HG02981 (cell line): Measurements from ENCODE around the gene GPHN.
"Not testable (repeated sequence)": the region's sequence is repeated elsewhere in the genome, so short reads cannot be mapped to it uniquely, and the experiment has no call there.

Experiments used
- ATAC-seq: cut with Tn5 transposase; IDR thresholded peaks from one replicate; pipeline ENCODE4 v1.9.1; 2021; ENCODE audit warnings: mild to moderate bottlenecking, moderate library complexity; ENCODE audit not compliant: unreplicated experiment

The GPHN gene

GRCh38 chr14:67016856-67017255 lies 508.9 kb downstream of the GPHN start:
- ATAC-seq = no peak

DNA sequence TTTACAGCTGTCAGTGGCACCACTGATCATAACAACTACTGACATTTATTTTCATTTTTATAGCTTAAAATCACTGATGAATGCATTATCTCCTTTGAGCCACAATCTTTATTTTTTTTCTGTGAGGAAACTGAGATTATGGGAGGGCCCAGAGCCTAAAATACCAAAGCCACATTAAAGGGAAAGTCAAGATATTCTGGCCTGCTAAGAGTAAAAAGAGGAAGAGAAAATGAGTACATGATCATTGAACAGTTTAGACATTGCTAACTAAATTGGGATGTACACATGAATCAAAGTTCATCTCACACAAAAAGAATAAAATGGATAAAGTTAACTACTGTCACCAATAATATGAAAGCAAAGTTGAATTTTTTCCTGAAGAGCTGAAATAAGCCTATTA lies 510.8 kb downstream of the GPHN start:
- no peak for ATAC-seq

GRCh38 chr14:67019796-67020195 lies 511.8 kb downstream of the GPHN start:
- no peak for ATAC-seq

DNA sequence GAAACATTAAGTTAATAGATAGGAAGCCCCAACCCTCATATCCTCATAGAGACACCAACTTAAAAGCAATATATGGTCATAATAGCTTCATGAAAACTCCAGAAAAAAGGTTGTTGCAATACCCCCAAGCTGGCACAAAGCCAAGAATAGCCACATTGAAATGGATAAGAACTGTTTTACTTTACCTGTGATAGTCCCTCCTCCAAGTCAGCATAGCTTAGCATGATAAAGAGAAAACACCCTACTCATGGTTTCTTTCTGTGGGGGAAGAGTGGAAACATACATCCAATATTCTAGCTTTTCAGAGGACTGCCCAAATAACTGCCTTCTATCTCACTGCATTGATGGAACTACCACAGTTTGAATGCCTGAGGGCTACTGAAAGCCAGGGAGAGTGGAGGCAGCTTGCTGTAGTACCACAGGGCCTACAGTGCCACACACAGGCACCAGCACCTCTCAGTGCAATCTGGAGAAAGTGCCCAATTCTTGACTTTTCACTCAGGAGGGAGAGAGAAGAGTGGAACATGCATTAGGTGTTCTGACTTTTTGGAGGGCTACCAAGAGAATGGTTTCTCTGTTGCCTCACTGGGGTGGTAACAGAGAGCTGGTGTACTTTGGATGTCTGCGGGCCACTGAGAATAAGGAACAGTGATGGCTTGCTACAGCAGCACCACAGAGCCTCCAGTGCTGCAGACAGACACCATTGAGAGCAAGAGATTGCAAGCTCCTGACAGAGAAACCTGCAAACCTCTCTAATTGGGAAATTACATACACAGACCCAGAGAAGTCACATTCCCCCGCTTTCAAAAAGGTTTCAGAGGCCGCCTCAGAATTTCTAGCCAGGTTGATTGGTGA lies 524.2 kb downstream of the GPHN start:
- no peak for ATAC-seq

- ATAC-seq = no peak
Measured at GRCh38 chr14:67045440-67045839, 537.5 kb downstream of the GPHN start.

DNA sequence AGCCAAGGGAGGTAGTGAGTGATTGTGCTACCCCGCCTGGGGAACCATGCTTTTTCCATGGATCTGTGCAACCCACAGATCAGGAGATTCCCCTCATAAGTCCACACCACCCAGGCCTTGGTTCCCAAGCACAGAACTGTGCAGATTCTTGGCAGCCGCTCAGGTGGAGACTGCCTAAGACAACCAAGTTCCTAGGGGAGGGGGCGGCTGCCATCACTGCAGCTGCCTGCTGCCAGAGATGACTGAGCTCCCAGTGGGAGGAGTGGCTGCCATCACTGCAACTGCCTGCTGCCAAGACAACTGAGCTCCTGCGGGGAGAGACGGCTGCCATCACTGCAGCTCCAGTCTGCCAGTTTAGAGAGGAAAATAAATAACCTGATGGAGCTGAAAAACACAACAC lies 542.9 kb downstream of the GPHN start:
- ATAC-seq = no peak

- no peak for ATAC-seq
Measured at GRCh38 chr14:67056684-67057083, 548.7 kb downstream of the GPHN start.

DNA sequence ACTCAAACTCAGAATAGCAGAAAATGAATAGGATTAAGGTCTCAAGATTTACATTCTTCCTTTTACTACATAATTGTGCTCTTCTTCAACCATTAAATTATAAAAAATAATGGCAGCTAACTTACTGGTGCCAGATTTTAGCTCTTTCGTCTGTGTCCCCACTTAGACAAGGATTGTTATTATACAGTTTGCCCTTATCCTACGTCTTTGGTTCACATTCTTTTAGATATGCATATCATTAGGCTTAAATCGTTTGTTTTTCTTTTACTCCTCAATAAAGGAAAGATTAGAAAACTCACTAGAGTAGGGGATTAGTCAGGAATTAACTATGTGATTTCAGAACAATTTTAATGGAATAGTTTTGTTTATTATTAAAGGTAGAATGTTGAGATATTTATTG lies 551.6 kb downstream of the GPHN start:
- no peak for ATAC-seq

GRCh38 chr14:67060546-67060945 lies 552.6 kb downstream of the GPHN start:
- ATAC-seq = no peak

DNA sequence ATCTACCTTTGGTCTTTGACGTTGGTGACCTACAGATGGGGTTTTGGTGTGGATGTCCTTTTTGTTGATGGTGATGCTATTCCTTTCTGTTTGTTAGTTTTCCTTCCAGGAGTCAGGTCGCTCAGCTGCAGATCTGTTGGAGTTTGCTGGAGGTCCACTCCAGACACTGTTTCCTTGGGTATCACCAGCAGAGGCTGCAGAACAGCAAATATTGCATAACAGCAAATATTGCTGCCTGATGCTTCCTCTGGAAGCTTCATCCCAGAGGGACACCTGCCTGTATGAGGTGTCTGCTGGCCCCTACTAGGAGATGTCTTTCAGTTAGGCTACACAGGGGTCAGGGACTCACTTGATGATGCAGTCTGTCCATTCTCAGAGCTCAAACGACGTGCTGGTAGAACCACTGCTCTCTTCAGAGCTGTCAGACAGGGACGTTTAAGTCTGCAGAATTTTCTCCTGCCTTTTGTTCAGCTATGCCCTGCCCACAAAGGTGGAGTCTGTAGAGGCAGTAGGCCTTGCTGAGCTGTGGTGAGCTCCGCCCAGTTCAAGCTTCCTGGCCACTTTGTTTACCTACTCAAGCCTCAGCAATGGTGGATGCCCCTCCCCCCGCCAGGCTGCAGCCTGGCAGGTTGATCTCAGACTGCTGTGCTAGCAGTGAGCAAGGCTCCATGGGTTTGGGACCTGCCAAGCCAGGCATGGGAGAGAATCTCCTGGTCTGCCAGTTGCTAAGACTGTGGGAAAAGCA lies 559.3 kb downstream of the GPHN start:
- not testable (repeated sequence) for ATAC-seq

DNA sequence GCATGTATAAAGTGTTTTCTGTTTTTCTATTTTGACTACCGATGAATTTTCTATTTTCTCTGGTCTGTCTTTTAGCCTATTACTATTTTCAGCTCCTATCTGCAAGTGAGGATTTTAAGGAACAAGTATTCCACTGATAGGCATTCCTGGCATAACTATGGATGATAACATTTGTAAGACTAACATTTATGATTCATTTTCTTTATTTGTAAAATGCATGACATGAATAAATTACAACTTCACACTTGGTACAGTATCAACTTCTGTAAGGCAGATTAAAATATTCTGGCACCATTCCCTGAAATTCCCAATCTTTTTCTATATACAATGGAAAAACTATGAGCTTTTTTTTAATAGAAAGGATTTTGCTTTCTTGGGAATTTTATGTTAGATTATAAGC lies 560.3 kb downstream of the GPHN start:
- no peak for ATAC-seq

- no peak for ATAC-seq
Measured at GRCh38 chr14:67071506-67071905, 563.6 kb downstream of the GPHN start.

GRCh38 chr14:67077921-67078320 lies 570.0 kb downstream of the GPHN start:
- ATAC-seq = no peak

- no peak for ATAC-seq
Measured at GRCh38 chr14:67079846-67080245, 571.9 kb downstream of the GPHN start.

DNA sequence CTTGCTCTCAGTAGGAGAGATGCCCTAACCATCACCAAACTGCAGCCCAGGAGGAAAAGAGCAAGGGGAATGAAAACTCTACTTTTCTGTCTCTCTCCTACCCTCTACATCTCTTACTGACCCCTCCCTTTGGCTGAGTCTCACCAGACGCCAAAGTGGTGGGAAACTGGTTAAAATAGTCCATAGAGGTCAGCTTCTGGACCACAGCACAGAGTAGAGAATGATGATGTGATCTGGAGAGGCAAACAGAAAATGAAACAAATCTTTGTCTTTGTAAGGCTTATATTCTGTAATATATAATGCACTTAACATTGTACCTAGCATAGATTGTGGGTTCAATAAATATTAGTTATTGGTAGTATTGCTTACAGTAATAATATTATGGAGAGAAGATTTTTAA lies 600.3 kb downstream of the GPHN start:
- no peak for ATAC-seq

DNA sequence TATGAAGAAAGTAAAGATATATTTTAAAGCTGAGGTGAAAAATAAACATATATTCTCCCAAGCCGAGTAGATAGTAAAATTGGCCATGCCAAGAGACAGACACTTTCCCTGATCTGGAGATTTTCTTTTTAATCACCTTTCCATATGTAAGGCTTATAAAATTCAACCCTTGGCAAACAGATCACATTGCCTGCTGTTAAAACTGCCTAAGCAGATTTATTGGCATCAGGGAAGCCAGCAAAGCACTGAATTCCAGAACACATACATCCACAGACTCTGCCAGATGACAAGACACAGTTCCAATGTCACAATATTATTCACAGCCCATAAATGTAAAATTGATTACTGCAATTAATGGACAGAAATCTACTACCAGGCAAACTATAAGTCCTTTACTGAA lies 603.1 kb downstream of the GPHN start:
- no peak for ATAC-seq

DNA sequence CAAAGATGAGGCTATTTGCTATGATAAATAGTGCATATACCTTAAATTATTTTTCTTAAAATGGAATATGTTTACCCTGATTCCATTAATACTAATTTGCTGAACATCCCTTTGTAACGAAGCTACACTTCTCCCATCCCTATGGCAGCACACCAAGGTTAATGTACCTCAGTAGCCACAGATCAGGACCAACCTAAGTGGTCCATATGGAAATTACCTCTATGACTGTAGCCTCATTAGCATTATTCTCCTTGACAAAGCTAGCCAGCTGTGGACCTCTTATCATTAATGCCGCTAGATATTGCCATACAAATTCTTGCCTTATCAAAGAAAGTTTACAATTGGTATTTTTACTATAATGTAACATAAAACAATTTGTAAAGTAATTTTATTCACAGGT lies 604.4 kb downstream of the GPHN start:
- ATAC-seq = no peak

DNA sequence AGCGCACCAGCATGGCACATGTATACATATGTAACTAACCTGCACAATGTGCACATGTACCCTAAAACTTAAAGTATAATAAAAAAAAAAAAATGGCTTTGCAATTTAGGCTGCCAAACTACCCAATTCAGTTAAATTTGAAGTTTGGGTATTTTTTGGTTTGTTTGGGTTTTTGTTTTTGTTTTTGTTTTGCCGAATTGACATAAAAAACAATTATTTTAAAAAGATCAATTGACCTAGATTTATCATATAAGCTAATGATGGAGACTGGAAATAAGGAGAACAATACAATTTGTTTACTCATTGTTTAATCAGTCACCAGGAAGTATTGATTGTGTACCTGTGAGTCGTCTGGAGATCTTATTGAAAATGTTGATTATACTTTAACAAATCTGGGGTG lies 619.2 kb downstream of the GPHN start:
- no peak for ATAC-seq

DNA sequence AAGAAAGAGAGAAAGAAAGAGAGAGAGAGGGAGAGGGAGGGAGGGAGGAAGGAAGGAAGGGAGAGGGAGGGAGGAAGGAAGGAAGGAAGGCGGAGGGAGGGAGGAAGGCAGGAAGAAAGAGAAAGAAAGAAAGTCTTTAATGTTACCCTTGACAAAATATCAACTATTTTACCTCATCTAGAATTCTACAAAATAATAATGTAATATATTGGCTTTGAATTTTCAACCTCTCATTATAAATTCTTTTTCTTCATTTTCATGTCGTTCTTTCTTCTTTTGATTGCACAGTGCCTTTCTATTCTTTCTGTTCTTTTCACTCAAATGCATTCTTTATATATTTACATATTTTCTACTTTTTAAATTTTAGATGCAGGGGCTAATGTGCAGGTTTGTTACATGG lies 621.8 kb downstream of the GPHN start:
- no peak for ATAC-seq

DNA sequence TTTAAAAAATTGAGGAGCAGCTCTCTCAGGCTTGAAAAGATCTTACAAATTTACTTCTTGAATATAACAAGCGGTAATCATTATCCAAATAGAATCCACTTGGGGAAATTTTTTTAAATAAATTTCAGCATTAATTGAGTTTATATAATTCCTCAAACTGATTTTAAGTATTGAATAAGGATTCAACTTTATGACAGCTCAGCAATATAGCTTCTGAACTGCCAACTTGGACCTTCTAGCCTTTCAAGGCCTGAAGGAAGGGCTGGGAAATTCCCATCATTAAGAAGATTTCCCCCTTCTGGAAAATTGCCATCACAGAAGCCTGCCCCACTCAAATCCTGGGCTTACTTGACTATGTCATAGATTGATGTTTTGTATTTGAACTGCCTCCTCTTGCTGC lies 623.7 kb downstream of the GPHN start:
- no peak for ATAC-seq

DNA sequence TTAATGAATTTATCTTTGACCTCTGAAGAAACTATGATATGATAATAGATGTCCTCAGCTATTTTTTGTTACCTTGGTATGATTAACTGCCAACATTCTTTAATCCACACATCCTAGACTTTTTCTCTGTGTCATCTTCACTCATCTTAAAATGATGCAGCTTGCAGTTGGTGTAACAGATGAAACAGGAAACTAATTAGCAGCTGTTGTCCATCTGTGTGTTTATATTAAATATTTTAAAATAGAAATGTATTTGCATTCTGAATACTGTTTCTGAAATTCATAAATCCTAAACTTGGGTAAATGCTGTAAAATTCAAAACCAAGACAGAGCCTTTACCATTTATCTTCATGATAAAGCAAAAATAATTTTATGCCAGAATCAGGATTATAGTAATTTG lies 625.2 kb downstream of the GPHN start:
- no peak for ATAC-seq
